Naive thymus-derived CD8-positive, alpha-beta T cell (primary cell): Measurements from ENCODE around the gene KBTBD3. TPM values are rescaled to one million over a fixed set of nuclear protein-coding genes. Genes with fewer than 3 reads are reported as not detected.
"Not testable (repeated sequence)": the region's sequence is repeated elsewhere in the genome, so short reads cannot be mapped to it uniquely, and the experiment has no call there.

Experiments used
- ATAC-seq, 2 donors: fragments of 150-1000 bp; cut with Tn5 transposase in 1 of 2; sonication (Bioruptor Pico), chemical (Tn5 transposase) in 1 of 2; 1 replicate in 1 of 2; 2 replicates in 1 of 2; pipeline ENCODE4 v1.10.0; 2021; ENCODE audit warnings: mild to moderate bottlenecking in 2 of 2, moderate library complexity in 2 of 2
- POLR2A ChIA-PET: fragments of 350-600 bp; sonication (Branson Sonifier 250); formaldehyde crosslinking; loops from one replicate; lab custom pipeline; 2021; ENCODE audit warnings: antibody characterized with exemption; lab: Charles Lee
- DNase-seq, 10 donors: peaks; one replicate each; pipeline versions ENCODE4 v3.0.0 to v3.0.0-alpha.2; 2020 to 2022
- H3K27ac Mint-ChIP-seq, 10 donors: one replicate each; pipeline ENCODE4 v1.8.0; 2020 to 2022; ENCODE audit warnings: mild to moderate bottlenecking in 10 of 10, mixed read lengths in 10 of 10, moderate library complexity in 4 of 10, inconsistent platforms in 1 of 10
- H3K27me3 Mint-ChIP-seq, 5 donors: one replicate each; pipeline ENCODE4 v1.8.0; 2021 to 2022; ENCODE audit warnings: mixed read lengths in 5 of 5
- H3K36me3 Mint-ChIP-seq, 3 donors: one replicate each; pipeline ENCODE4 v1.8.0; 2020 to 2022; ENCODE audit warnings: mixed read lengths in 3 of 3, mild to moderate bottlenecking in 2 of 3, inconsistent platforms in 1 of 3
- H3K4me1 Mint-ChIP-seq, 4 donors: one replicate each; pipeline ENCODE4 v1.8.0; 2021 to 2022; ENCODE audit warnings: mixed read lengths in 4 of 4
- H3K4me3 Mint-ChIP-seq, 10 donors: one replicate each; pipeline ENCODE4 v1.8.0; 2020 to 2022; ENCODE audit warnings: mild to moderate bottlenecking in 10 of 10, mixed read lengths in 10 of 10, moderate library complexity in 6 of 10, inconsistent platforms in 1 of 10
- H3K9me3 Mint-ChIP-seq, 9 donors: one replicate each; pipeline ENCODE4 v1.8.0; 2020 to 2022; ENCODE audit warnings: mixed read lengths in 9 of 9, mild to moderate bottlenecking in 3 of 9, inconsistent platforms in 1 of 9, moderate library complexity in 1 of 9
- polyA plus RNA-seq, 3 donors: library from polyadenylated mRNA; unstranded; fragments of 300-500 nt; fragmentation: Illumina TruSeq; gene quantifications; one replicate each; pipeline ENCODE4 v1.2.3, GENCODE V29; 2021
- total RNA-seq, 8 experiments: library from RNA in 2 of 8; stranded (reverse) in 2 of 8; gene quantifications; one replicate each; pipeline ENCODE4 v1.2.3 and lab custom pipeline; 2021 to 2026

Gene KBTBD3
- total and polyA plus RNA-seq, 5 experiments from 2014 or later = 5.1 to 17.5 (median 10.5) TPM

- H3K9me3 Mint-ChIP-seq = no peaks in the 10 kb centered on the region
- peak overlapping the region in 6 of 10 donors; percentile 3 to 26 (median 6) for H3K4me3 Mint-ChIP-seq
- H3K36me3 Mint-ChIP-seq = peaks cover 0 to 68% (median 5%) of the 10 kb centered on the region in 3 donors
- H3K4me1 Mint-ChIP-seq = peaks cover 28 to 75% (median 71%) of the 10 kb centered on the region in 4 donors
- H3K27ac Mint-ChIP-seq = peak overlapping the region in 5 of 10 donors; percentile 36 to 60 (median 50)
- POLR2A ChIA-PET = no interaction called here
- no peaks in the 10 kb centered on the region for H3K27me3 Mint-ChIP-seq
- DNase-seq (no peak), ATAC-seq (no peak)
Measured at GRCh38 chr11:106086135-106086534, 9.0 kb upstream of the KBTBD3 start.

DNA sequence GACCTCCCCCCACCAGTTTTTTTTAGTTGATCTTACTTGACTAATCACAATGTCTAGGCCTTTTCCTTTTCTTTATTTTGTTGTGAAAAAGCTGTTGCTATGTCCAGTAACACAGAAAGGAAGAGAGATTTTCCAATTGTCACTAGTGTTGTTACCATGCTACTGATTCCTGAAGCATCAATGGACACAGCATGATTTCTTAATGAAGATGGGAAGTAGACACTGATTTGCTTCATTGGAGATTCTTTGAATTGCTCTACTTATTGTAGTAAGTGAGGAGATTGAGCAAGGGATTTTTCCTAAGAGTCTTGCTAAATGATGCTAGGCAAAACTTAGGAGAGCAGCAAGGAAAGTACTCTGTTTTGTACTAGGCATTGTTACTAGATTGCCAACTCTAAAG, 4.9 kb upstream of the KBTBD3 start:
- DNase-seq = no peak
- peak overlapping the region in 7 of 10 donors; percentile 5 to 58 (median 43) for H3K4me3 Mint-ChIP-seq
- H3K27ac Mint-ChIP-seq = no peak overlapping the region
- no peaks in the 10 kb centered on the region for H3K9me3 Mint-ChIP-seq
- peaks cover 0 to 61% (median 11%) of the 10 kb centered on the region in 3 donors for H3K36me3 Mint-ChIP-seq
- no peaks in the 10 kb centered on the region for H3K27me3 Mint-ChIP-seq
- no peak for ATAC-seq
- POLR2A ChIA-PET = no interaction called here
- peaks cover 29 to 84% (median 75%) of the 10 kb centered on the region in 4 donors for H3K4me1 Mint-ChIP-seq

DNA sequence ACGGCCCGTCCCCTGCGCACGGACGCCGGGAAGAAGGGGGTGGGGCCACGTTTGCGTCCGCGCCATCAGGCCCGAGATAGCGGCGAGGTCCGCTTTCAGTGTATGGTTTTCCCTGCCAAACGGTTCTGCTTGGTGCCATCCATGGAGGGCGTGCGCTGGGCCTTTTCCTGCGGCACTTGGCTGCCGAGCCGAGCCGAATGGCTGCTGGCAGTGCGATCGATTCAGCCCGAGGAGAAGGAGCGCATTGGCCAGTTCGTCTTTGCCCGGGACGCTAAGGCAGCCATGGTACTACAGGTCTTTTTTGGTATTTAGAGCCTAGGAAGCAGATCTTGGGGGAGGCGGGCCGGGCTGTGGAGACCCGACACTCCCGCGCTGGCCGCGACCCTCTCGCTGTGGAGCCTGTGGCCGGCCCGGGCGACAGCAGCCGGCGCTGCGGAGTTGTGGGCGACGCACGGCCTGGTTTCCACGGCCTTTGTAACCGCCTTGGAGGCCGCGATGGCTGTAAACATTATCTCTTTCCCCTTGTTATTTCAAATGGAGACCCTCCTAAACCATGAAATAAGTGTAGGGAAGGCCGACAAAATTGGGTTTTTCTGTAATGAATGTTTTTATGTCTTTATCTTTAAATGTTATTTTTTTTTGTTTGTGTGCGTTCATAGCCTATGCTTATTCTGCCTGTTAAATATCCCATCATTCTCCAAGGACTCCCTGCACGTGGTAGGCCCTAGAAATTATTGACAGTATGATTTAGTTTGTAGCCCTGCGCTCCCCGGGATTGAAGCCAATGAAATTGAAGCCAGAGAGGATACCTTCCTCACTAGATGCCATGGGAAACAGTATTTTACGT, 685 bp upstream of the KBTBD3 start, which contains the start of gene AASDHPPT:
Gene AASDHPPT, plus strand, starts transcription at position 54 of the 847 bp plus-strand sequence. Its CDS starts 49 bp downstream, at position 103.
- Mint-ChIP-seq H3K4me1 (peaks cover 33 to 71% (median 67%) of the 10 kb centered on the region in 4 donors), H3K4me3 (peak within 1 kb of the TSS; percentile 90 to 100 (median 98)), H3K27ac (peak within 1 kb of the TSS; percentile 93 to 100 (median 98)), H3K9me3 (no peaks in the 10 kb centered on the region), H3K36me3 (peaks cover 0 to 37% (median 13%) of the 10 kb centered on the region in 3 donors), H3K27me3 (no peaks in the 10 kb centered on the region)
- ATAC-seq (peak; percentile 34), DNase-seq (peak in 1 of 10 donors; percentile 2)
- POLR2A ChIA-PET = interaction anchor here (1.2 to 1.7 kb wide), 2 partner anchors 55 kb away, joined by 4 to 5 read pairs; partner anchors contain the start of gene MSANTD4

DNA sequence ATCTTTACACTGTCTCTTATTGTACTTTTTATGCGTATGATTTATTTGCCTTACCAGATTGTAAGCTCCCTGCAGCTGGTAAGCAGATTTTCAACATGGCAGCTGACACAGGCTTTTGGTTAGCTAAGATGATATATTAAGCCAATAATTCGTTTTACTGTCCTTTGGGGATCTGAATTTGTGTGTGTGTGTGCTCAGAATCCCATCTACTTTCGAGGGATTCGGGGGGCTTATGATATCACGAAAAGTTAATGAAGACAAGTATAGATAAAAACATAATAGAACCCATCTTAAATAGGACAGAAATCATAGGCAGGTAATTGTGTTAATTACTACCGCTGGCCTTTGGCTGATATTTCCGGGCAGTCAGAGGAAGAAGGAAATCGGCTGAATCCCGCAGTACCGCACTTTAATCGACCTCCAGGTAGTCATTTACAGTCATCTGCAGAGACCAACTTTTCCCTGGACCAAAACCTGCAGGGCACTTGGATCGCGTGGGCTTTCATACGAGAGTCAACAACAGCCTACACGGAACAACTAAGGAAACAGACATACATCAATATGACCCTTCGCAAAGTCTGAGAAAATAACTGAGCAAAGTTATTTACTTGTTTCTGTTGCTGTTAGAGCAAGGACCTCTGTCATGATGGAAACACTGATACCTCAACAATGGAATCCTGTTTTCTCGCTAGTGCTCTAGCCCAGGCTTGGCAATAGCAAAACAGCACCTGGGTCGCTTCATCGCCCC, 802 bp downstream of the KBTBD3 start:
- peak overlapping the region; percentile 93 to 100 (median 98) for H3K27ac Mint-ChIP-seq
- peak overlapping the region; percentile 90 to 100 (median 98) for H3K4me3 Mint-ChIP-seq
- H3K4me1 Mint-ChIP-seq = peaks cover 28 to 56% (median 55%) of the 10 kb centered on the region in 4 donors
- no peak for ATAC-seq
- no peaks in the 10 kb centered on the region for H3K9me3 Mint-ChIP-seq
- peaks cover 0 to 29% (median 12%) of the 10 kb centered on the region in 3 donors for H3K36me3 Mint-ChIP-seq
- no peaks in the 10 kb centered on the region for H3K27me3 Mint-ChIP-seq
- POLR2A ChIA-PET = interaction anchor here (0.9 to 1.4 kb wide), 3 partner anchors 53 to 1932 kb away, joined by 4 to 5 read pairs (median 5); partner anchors contain the start of genes CUL5 and CWF19L2
- peak in 2 of 10 donors; percentile 0 to 2 for DNase-seq

DNA sequence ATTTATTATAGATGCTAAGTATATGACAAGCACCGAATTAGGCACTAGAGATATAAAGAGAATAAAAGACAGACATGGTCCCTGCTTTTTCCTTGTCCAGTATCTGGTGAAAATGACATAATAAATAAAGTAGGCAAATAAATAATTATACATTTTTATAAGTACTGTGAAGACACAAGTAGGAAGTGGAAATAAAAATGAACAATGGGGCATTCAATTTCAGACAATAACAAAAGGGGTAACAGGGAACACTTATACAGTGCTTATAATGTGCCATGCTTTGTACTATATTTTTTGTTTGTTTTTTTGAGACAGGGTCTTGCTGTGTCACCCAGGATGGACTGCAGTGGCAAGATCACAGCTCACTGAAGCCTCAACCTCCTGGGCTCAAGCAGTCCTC, 4.3 kb downstream of the KBTBD3 start:
- Mint-ChIP-seq H3K27me3 (no peaks in the 10 kb centered on the region), H3K9me3 (no peaks in the 10 kb centered on the region), H3K36me3 (peaks cover 0 to 16% (median 15%) of the 10 kb centered on the region in 3 donors), H3K4me1 (peaks cover 15 to 36% (median 27%) of the 10 kb centered on the region in 4 donors), H3K27ac (no peak overlapping the region), H3K4me3 (no peak overlapping the region)
- POLR2A ChIA-PET = no interaction called here
- ATAC-seq (no peak), DNase-seq (no peak)

GRCh38 chr11:106070606-106071005, 6.5 kb downstream of the KBTBD3 start:
- peaks cover 0 to 27% (median 17%) of the 10 kb centered on the region in 3 donors for H3K36me3 Mint-ChIP-seq
- no peak overlapping the region for H3K27ac Mint-ChIP-seq
- H3K9me3 Mint-ChIP-seq = no peaks in the 10 kb centered on the region
- no peak overlapping the region for H3K4me3 Mint-ChIP-seq
- no peaks in the 10 kb centered on the region for H3K27me3 Mint-ChIP-seq
- DNase-seq (no peak), ATAC-seq (no peak)
- POLR2A ChIA-PET = no interaction called here
- peaks cover 10 to 34% (median 19%) of the 10 kb centered on the region in 4 donors for H3K4me1 Mint-ChIP-seq

GRCh38 chr11:106063009-106063408, 14.1 kb downstream of the KBTBD3 start:
- no peak for DNase-seq
- Mint-ChIP-seq H3K4me3 (no peak overlapping the region), H3K9me3 (no peaks in the 10 kb centered on the region), H3K27me3 (no peaks in the 10 kb centered on the region), H3K4me1 (peaks cover 5 to 17% (median 12%) of the 10 kb centered on the region in 4 donors), H3K36me3 (peaks cover 0 to 24% (median 20%) of the 10 kb centered on the region in 3 donors), H3K27ac (no peak overlapping the region)
- POLR2A ChIA-PET = no interaction called here
- ATAC-seq = no peak

DNA sequence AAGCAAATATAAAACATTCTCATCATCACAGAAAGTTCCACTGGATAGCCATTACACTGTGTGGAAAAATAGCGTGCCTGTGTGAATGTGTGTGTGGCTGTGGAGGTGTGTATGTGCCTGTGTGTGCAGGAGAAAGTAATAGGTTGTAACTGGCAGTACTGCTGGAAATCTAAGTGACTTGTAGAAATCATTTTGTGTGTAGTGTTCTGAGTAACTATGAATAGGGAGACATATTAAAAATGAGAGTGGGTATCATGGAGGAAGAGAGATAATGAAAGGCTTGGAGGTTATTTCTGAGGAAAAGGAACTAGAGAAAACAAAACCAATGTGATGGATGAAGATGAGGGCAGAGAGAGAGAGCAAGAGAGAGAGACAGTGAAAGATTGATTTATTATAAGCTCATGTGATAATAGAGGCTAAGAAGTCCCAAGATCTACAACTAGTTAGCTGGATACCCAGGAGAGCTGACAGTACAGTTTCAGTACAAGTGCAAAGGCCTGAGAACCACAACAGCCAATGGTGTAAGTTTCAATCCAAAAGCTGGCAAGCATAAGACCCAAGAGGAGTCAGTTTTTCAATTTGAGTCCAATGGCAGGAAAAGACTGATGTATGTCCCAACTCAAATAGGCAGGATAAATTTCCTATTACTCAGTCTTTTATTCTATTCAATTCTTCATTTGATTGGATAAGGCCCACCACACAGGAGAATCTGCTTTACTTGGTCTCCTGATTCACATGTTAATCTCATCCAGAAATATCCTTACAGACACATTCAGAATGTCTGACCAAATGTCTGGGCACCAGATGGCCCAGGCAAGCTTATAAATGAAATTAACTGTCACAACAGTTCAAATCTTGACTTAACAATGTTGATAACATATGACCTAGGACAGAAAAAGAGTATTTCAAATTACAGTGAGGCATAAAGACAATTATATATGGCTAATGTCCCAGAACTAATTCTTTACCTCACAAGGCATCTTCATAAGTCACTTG, 14.9 kb downstream of the KBTBD3 start:
- Mint-ChIP-seq H3K4me1 (peaks cover 5 to 15% (median 11%) of the 10 kb centered on the region in 4 donors), H3K9me3 (no peaks in the 10 kb centered on the region), H3K27me3 (no peaks in the 10 kb centered on the region), H3K36me3 (peaks cover 0 to 27% (median 24%) of the 10 kb centered on the region in 3 donors), H3K4me3 (no peak overlapping the region), H3K27ac (peak overlapping the region in 1 of 10 donors; percentile 9)
- POLR2A ChIA-PET = no interaction called here
- DNase-seq = no peak
- ATAC-seq = no peak

DNA sequence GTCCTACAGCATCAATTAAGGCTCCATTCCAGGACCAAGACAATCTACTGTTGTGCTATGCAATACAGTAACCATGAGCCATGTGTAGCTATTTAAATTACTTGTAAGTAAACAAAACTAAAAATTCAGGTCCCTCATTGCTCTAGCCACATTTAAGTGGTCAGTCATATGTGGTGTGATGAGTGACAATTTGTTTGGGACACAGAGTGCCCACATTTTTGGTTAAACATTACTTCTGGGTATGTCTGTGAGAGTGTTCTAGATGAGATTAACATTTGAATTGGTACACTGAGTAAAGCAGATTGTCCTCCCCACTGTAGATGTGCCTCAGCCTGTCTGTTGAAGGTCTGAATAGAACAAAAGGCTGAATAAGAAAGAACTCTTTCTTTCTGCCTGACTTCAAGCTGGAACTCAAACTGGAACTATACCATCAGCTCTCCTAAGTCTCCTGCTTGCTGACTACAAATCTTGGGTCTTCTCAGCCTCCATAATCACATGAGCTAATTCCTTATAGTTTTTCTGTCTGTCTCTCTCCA, 15.8 kb downstream of the KBTBD3 start:
- Mint-ChIP-seq H3K4me1 (peaks cover 8 to 16% (median 11%) of the 10 kb centered on the region in 4 donors), H3K4me3 (no peak overlapping the region), H3K27ac (peak overlapping the region in 2 of 10 donors; percentile 53 to 78), H3K36me3 (peaks cover 0 to 30% (median 27%) of the 10 kb centered on the region in 3 donors), H3K27me3 (no peaks in the 10 kb centered on the region), H3K9me3 (no peaks in the 10 kb centered on the region)
- DNase-seq (no peak), ATAC-seq (no peak)
- POLR2A ChIA-PET = no interaction called here

DNA sequence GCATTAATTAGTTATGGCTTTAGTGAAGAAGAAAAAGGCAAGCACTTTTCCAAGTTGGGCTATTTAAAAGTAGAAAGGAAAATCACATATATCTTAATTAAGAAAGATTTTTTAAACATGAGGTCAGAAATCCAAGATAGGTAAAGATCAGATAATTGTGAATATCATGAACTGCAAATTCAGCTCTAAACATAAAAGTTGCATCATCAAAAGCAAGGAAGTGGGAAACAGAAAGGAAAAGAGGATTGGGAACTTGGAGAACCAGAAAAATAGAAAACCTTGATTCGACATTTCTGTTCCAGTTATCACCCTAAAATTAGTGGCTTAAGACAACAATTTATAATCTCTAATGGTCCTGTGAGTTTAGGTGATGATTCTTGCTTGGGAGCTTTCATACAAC, 17.5 kb downstream of the KBTBD3 start:
- DNase-seq = no peak
- H3K4me3 Mint-ChIP-seq = no peak overlapping the region
- no peaks in the 10 kb centered on the region for H3K27me3 Mint-ChIP-seq
- no peaks in the 10 kb centered on the region for H3K9me3 Mint-ChIP-seq
- H3K4me1 Mint-ChIP-seq = peaks cover 5 to 13% (median 9%) of the 10 kb centered on the region in 4 donors
- no peak overlapping the region for H3K27ac Mint-ChIP-seq
- ATAC-seq = no peak
- POLR2A ChIA-PET = no interaction called here
- H3K36me3 Mint-ChIP-seq = peaks cover 0 to 26% (median 23%) of the 10 kb centered on the region in 3 donors

DNA sequence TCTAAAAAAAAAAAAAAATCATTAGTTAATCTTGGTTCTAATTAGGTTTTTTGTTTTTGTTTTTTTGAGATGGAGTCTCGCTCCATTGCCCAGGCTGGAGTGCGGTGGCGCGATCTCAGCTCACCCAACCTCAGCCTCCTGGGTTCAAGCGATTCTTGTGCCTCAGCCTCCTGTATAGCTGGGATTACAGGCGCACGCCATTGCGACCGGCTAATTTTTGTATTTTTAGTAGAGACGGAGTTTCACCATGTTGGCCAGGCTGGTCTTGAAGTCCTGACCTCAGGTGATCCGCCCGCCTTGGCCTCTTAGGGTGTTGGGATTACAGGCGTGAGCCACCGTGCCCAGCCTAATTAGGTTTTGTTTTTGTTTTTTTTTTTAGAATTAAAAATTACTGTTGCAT, 18.8 kb downstream of the KBTBD3 start:
- POLR2A ChIA-PET, H3K9me3 Mint-ChIP-seq, DNase-seq, H3K27me3 Mint-ChIP-seq, H3K27ac Mint-ChIP-seq, ATAC-seq, H3K4me3 Mint-ChIP-seq: not testable (repeated sequence)
- Mint-ChIP-seq H3K4me1 (peaks cover 5 to 13% (median 9%) of the 10 kb centered on the region in 4 donors), H3K36me3 (peaks cover 0 to 24% (median 23%) of the 10 kb centered on the region in 3 donors)
